Measurements from ENCODE around the gene NSDHL. TPM values are rescaled to one million over a fixed set of nuclear protein-coding genes. Genes with fewer than 3 reads are reported as not detected.

Gene NSDHL
- total RNA-seq, 1 experiment from 2014 or later = 31.6 TPM

GRCh38 chrX:152818356-152818755, 12.5 kb upstream of the NSDHL start:
- H3K79me1 ChIP-seq (ENCODE audit: insufficient read depth, low read depth, low read length, poor library complexity, severe bottlenecking) = no peaks in the 10 kb centered on the region
- H4K20me1 ChIP-seq (ENCODE audit: control insufficient read depth, insufficient read depth, insufficient read length) = peaks cover 3% of the 10 kb centered on the region
- Mint-ChIP-seq H3K4me3 (no peak overlapping the region), H3K4me1 (peaks cover 6 to 11% of the 10 kb centered on the region in 2 experiments), H3K27me3 (ENCODE audit: low read depth) (peaks cover 2% of the 10 kb centered on the region), H3K9me3 (peaks cover 43 to 67% of the 10 kb centered on the region in 2 experiments), H3K27ac (no peak overlapping the region), H3K36me3 (ENCODE audit: insufficient read depth in 1 of 3, low read depth in 3 of 3) (peaks cover 0 to 2% (median 0%) of the 10 kb centered on the region in 3 experiments; a peak in 2 of 7 replicates)
- H3K9me3 ChIP-seq (ENCODE audit: control insufficient read depth, low read depth, low read length) = peaks cover 41% of the 10 kb centered on the region
- no peak overlapping the region for H2BK12ac ChIP-seq (ENCODE audit: insufficient read length, low read depth, low read length)
- H4K8ac ChIP-seq (replicated peaks; ENCODE audit: insufficient read length, low read depth, low read length) = no peak overlapping the region
- no peak overlapping the region for H3K27ac ChIP-seq (ENCODE audit: insufficient read length, low read depth, low read length)
- no peak overlapping the region for H3K4ac ChIP-seq (ENCODE audit: low read depth, low read length)
- H3K23me2 ChIP-seq (ENCODE audit: insufficient read length, low read depth, low read length, poor library complexity, severe bottlenecking) = no peaks in the 10 kb centered on the region
- no peak overlapping the region for H4K91ac ChIP-seq (ENCODE audit: insufficient read length, low read depth, low read length)
- H3K9ac ChIP-seq (ENCODE audit: extremely low read depth, insufficient read length, low read length) = no peak overlapping the region
- H3K14ac ChIP-seq (ENCODE audit: insufficient read depth, low read length) = no peak overlapping the region
- no peak overlapping the region for H4K5ac ChIP-seq (ENCODE audit: insufficient read length, low read depth, low read length)
- H2BK5ac ChIP-seq (ENCODE audit: insufficient read length, low read length) = no peak overlapping the region
- H3K56ac ChIP-seq (ENCODE audit: insufficient read length, low read depth, low read length) = no peak overlapping the region
- no peak overlapping the region for H2BK120ac ChIP-seq (ENCODE audit: low read depth, low read length, poor library complexity, severe bottlenecking)
- no peak for DNase-seq
- no peaks in the 10 kb centered on the region for H3K4me1 ChIP-seq (ENCODE audit: insufficient read depth, low read length)
- no peak for TF ChIP-seq CTCF (conservative IDR thresholded peaks at IDR 0.05)
- no peak overlapping the region for H2BK20ac ChIP-seq (ENCODE audit: low read depth, low read length, poor library complexity, severe bottlenecking)
- no peak overlapping the region for H2AFZ ChIP-seq (ENCODE audit: low read length)
- H3K18ac ChIP-seq (ENCODE audit: insufficient read length, low read depth, low read length) = no peak overlapping the region
- H3K23ac ChIP-seq (ENCODE audit: insufficient read length, low read depth, low read length) = no peak overlapping the region
- H2AK5ac ChIP-seq (ENCODE audit: insufficient read length, low read length) = no peak overlapping the region
- no peaks in the 10 kb centered on the region for H3K27me3 ChIP-seq (ENCODE audit: insufficient read depth, low read length)
- no peak overlapping the region for H3K4me2 ChIP-seq (ENCODE audit: insufficient read depth, insufficient read length, low read length)
- H3K79me2 ChIP-seq (ENCODE audit: insufficient read depth, low read length) = no peaks in the 10 kb centered on the region
- WGBS (ENCODE audit: extremely low coverage, insufficient read length, low lambda C conversion rate) = no CpG with 5 or more reads among the region's 5 CpGs
- H3T11ph ChIP-seq (ENCODE audit: low read length) = no peak overlapping the region
- H2BK15ac ChIP-seq (ENCODE audit: low read depth, low read length) = no peak overlapping the region

Measured in H9 (cell line).